Ovary (tissue), 9 donors: ENCODE results near the gene TTC7B. TPM values are rescaled to one million over a fixed set of nuclear protein-coding genes. Genes with fewer than 3 reads are reported as not detected.

Source experiments
- DNase-seq, 5 donors: peaks; one replicate each; pipeline ENCODE4 v3.0.0-alpha.2; 2019 to 2020
- H3K27ac ChIP-seq, 2 donors: fragments of 200-600 bp; one replicate each; pipeline versions ENCODE4 v1.5.1 to v1.8.0; 2019 to 2022
- H3K27me3 ChIP-seq: fragments of 200-600 bp; one replicate; pipeline ENCODE4 v1.8.0; 2022
- H3K36me3 ChIP-seq: fragments of 200-600 bp; sonication (generic); one replicate; pipeline ENCODE4 v1.5.1; 2019
- H3K4me1 ChIP-seq: one replicate; pipeline ENCODE4 v1.8.1; 2013; ENCODE audit warnings: mild to moderate bottlenecking, moderate library complexity; ENCODE audit not compliant: insufficient read depth
- H3K4me3 ChIP-seq: fragments of 200-600 bp; sonication (generic); one replicate; pipeline ENCODE4 v1.5.1; 2017
- H3K9me3 ChIP-seq, 2 donors: fragments of 200-600 bp in 1 of 2; sonication (generic) in 1 of 2; one replicate each; pipeline versions ENCODE4 v1.5.1 to v1.8.1; 2013 to 2019; ENCODE audit warnings: mild to moderate bottlenecking in 1 of 2, moderate library complexity in 1 of 2
- CTCF ChIP-seq, 3 donors: fragments of 450-650 bp in 2 of 3; fragments of 200-600 bp in 1 of 3; IDR thresholded peaks; one replicate each; pipeline versions ENCODE4 v1.5.1 to v1.8.0; 2016 to 2022; ENCODE audit warnings: antibody characterized with exemption in 3 of 3, mild to moderate bottlenecking in 1 of 3
- EP300 ChIP-seq: sonication (generic); formaldehyde crosslinking; IDR thresholded peaks from one replicate; pipeline ENCODE4 v1.6.1; 2017; ENCODE audit warnings: antibody characterized with exemption
- POLR2A ChIP-seq: fragments of 450-650 bp; IDR thresholded peaks from one replicate; pipeline ENCODE4 v1.6.1; 2017; ENCODE audit warnings: antibody characterized with exemption, mild to moderate bottlenecking, moderate library complexity
- WGBS, 3 donors: extraction: QIAGEN DNeasy Blood & Tissue Kit in 1 of 3; methylation state at CpG; one replicate each; pipeline versions ENCODE4 v1.1.5 to v1.1.7; 2013 to 2017; 5-methylcytosine and 5-hydroxymethylcytosine counted together
- intact Hi-C, 4 donors: fragments of 100-400 bp; cut with DNase I; formaldehyde crosslinking; loops; one replicate each; pipeline versions ENCODE4 v1.11.0 to v1.15.1; 2022 to 2023
- polyA plus RNA-seq, 2 donors: library from polyadenylated mRNA; stranded (reverse); fragments of 200-250 nt in 1 of 2; fragments of 350-450 nt in 1 of 2; fragmentation: Illumina TruSeq in 1 of 2; extraction: RNeasy Lipid Tissue Mini Kit (QIAGEN cat#74804) in 1 of 2; gene quantifications; one replicate each; pipeline ENCODE4 v1.2.3, GENCODE V29; 2013 to 2014
- total RNA-seq, 7 donors: library from RNA; depleted of rRNA in 2 of 7; stranded (reverse); fragments of >200 nt in 2 of 7; fragmentation: NEBNext Ultra II Directional in 3 of 7; extraction: Animal tissue kit (Norgen Biotek cat#: 25700) in 3 of 7; gene quantifications; one replicate each; pipeline versions ENCODE4 v1.1.0 to v1.2.4, GENCODE V29; 2016 to 2023
- donor health status: DM: no; HTN: no; CAD: no; lungs with moderate emphysema.
- donor health status: DM: no; HTN: no; CAD: no.
- donor health status: Bipolar disorder and iron deficiency.
- donor health status: DM: yes; HTN: yes; CAD: no.
- donor health status: DM: no; HTN: no; CAD: no.
- donor health status: DM: yes; HTN: yes; CAD: no.

TTC7B gene
- total and polyA plus RNA-seq, 9 donors, result 18.2 to 39.5 (median 34.2) TPM

- TF ChIP-seq POLR2A (no peak), EP300 (no peak), CTCF (IDR thresholded peaks at IDR 0.05) (no peak)
- Histone ChIP-seq H3K9me3 (no peaks in the 10 kb centered on the region), H3K4me3 (no peak overlapping the region), H3K4me1 (peaks cover 5% of the 10 kb centered on the region), H3K36me3 (no peaks in the 10 kb centered on the region), H3K27me3 (no peaks in the 10 kb centered on the region), H3K27ac (no peak overlapping the region)
- peak in 1 of 5 donors; percentile 19 for DNase-seq
- intact Hi-C loops, result no loop called here
- 90 to 93% (median 92%) methylated on average over 10 of the region's 10 CpGs for WGBS, 3 donors
Observed at GRCh38 chr14:90831821-90832220, 15.6 kb upstream of the TTC7B start.

- H3K27ac ChIP-seq, result no peak overlapping the region
- 89 to 95% (median 89%) methylated on average over 26 of the region's 26 CpGs for WGBS, 3 donors
- TF ChIP-seq CTCF (IDR thresholded peaks at IDR 0.05) (no peak), EP300 (no peak), POLR2A (no peak)
- no peaks in the 10 kb centered on the region for H3K9me3 ChIP-seq
- peaks cover 5% of the 10 kb centered on the region for H3K4me1 ChIP-seq
- H3K36me3 ChIP-seq, result no peaks in the 10 kb centered on the region
- H3K27me3 ChIP-seq, result no peaks in the 10 kb centered on the region
- intact Hi-C loops, result no loop called here
- DNase-seq, result peak in 1 of 5 donors; percentile 23
- H3K4me3 ChIP-seq, result no peak overlapping the region
Observed at GRCh38 chr14:90830931-90831701, 14.9 kb upstream of the TTC7B start.

- no peaks in the 10 kb centered on the region for H3K27me3 ChIP-seq
- intact Hi-C loops, result no loop called here
- no peak overlapping the region for H3K4me3 ChIP-seq
- DNase-seq, result peak in 1 of 5 donors; percentile 26
- peaks cover 5% of the 10 kb centered on the region for H3K4me1 ChIP-seq
- 87 to 100% (median 97%) methylated on average over 4 of the region's 4 CpGs for WGBS, 3 donors
- H3K9me3 ChIP-seq, result no peaks in the 10 kb centered on the region
- H3K36me3 ChIP-seq, result no peaks in the 10 kb centered on the region
- H3K27ac ChIP-seq, result no peak overlapping the region
- TF ChIP-seq CTCF (IDR thresholded peaks at IDR 0.05), result no peak
- no peak for TF ChIP-seq EP300
- no peak for TF ChIP-seq POLR2A
Observed at GRCh38 chr14:90829677-90830076, 13.4 kb upstream of the TTC7B start.

GRCh38 chr14:90828642-90829487 lies 12.6 kb upstream of the TTC7B start:
- H3K4me3 ChIP-seq, result peak overlapping the region; percentile 37
- H3K4me1 ChIP-seq, result peaks cover 5% of the 10 kb centered on the region
- DNase-seq, result peak in 2 of 5 donors; percentile 32 to 49
- H3K9me3 ChIP-seq, result no peaks in the 10 kb centered on the region
- intact Hi-C loops, result no loop called here
- 80 to 84% (median 82%) methylated on average over 17 of the region's 17 CpGs for WGBS, 3 donors
- H3K36me3 ChIP-seq, result no peaks in the 10 kb centered on the region
- H3K27ac ChIP-seq, result peak overlapping the region; percentile 36 to 43
- TF ChIP-seq EP300, result no peak
- no peak for TF ChIP-seq POLR2A
- H3K27me3 ChIP-seq, result no peaks in the 10 kb centered on the region
